Measurements from ENCODE around the gene EXOC2. TPM values are rescaled to one million over a fixed set of nuclear protein-coding genes. Genes with fewer than 3 reads are reported as not detected.

The EXOC2 gene
- total RNA-seq, 1 donor from 2014 or later, result 29.2 TPM

DNA sequence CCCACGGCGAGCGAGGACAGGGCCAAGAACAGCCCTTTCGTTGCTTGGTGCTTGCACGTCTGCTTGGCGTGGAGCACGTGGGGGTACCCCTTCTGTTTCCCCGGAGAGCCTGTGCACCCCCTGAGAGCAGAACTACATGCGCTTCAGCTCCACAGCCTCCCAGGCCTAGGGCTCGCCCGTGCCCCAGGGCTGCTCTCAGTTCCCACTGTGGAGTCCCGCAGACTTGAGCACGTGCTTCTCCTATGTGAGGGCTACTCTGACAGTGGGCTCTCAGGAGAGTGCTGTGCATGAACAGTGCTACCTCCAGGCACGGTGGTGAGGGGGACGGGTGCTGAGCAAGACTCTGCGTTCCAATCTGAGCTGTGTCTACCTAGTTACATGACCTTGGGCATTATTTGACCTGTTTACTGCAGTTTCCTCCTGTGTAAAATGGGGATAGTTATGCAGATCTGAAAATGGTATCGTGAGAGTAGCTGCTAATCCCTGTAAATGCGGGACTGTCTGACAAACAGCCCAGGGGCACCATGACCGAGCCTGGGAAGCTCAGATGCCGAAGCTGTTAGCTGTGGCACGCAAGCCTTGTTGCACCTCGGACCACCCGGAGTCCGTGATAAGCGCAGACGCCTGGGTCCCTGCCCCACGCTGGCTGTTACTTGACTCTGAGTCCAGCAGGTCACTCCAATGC lies 219.0 kb downstream of the EXOC2 start:
- no peak for FAIRE-seq
- TF ChIP-seq, protein P1, sequence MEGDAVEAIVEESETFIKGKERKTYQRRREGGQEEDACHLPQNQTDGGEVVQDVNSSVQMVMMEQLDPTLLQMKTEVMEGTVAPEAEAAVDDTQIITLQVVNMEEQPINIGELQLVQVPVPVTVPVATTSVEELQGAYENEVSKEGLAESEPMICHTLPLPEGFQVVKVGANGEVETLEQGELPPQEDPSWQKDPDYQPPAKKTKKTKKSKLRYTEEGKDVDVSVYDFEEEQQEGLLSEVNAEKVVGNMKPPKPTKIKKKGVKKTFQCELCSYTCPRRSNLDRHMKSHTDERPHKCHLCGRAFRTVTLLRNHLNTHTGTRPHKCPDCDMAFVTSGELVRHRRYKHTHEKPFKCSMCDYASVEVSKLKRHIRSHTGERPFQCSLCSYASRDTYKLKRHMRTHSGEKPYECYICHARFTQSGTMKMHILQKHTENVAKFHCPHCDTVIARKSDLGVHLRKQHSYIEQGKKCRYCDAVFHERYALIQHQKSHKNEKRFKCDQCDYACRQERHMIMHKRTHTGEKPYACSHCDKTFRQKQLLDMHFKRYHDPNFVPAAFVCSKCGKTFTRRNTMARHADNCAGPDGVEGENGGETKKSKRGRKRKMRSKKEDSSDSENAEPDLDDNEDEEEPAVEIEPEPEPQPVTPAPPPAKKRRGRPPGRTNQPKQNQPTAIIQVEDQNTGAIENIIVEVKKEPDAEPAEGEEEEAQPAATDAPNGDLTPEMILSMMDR (IDR thresholded peaks at IDR 0.05; ENCODE audit: insufficient read depth, low read length, severe bottlenecking), result no peak
- DNase-seq (ENCODE audit: low read depth), result no peak
- H3K36me3 ChIP-seq (ENCODE audit: control insufficient read depth, insufficient read depth, low read length), result no peaks in the 10 kb centered on the region
- no peaks in the 10 kb centered on the region for H3K27me3 ChIP-seq (ENCODE audit: control insufficient read depth, insufficient read depth, low read length)
- no peak overlapping the region for H3K4me3 ChIP-seq (ENCODE audit: low read depth, low read length)

DNA sequence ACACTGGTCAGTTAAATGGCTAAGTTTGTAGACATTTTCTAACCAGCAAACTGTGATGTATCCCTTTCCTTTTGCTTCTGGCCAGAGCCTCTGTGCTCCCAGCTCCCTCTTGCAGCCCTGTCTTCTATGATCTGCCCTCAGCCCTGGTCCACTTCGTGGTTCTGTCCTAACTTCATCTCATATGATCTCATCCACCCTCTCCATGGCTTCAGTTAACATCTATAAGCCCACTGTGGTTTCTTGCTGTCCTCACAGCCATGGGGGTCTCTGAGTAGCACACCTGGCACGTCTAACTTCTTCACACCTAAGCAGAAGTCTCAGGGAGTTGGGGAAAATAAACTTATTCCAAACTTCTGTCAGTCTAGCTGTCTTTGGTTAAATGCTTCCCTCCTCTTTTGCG lies 219.6 kb downstream of the EXOC2 start:
- TF ChIP-seq, protein P1 (IDR thresholded peaks at IDR 0.05; ENCODE audit: insufficient read depth, low read length, severe bottlenecking), result no peak
- DNase-seq (ENCODE audit: low read depth) (no peak), FAIRE-seq (no peak)
- H3K27me3 ChIP-seq (ENCODE audit: control insufficient read depth, insufficient read depth, low read length), result no peaks in the 10 kb centered on the region
- no peak overlapping the region for H3K4me3 ChIP-seq (ENCODE audit: low read depth, low read length)
- no peaks in the 10 kb centered on the region for H3K36me3 ChIP-seq (ENCODE audit: control insufficient read depth, insufficient read depth, low read length)

DNA sequence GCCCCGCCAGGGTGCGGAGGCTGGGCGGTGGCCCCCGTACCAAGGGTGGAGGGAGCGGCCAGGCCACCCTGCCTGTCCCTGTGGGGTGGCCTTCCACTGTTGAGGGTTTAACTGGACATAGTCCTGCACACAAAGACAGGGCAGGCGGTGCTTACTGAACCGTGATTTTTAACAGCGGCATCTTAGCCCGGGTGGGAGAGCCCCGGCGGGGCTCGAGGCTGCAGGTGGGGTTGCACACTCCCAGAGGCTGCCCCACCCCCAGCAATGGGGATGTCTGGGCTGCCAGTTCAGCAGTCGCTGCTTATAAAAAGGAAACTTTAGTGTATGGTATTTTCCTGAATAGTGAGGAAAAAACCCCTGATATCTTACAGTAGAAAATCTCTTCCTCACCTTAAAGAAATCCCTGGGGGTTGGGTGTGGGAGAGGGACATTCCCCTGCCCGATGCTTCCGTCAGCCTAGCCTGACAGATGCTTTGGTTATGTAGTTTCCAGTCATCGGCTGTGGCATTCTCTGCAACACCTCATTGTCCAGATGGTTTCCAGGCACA lies 222.0 kb downstream of the EXOC2 start:
- H3K27me3 ChIP-seq (ENCODE audit: control insufficient read depth, insufficient read depth, low read length), result no peaks in the 10 kb centered on the region
- no peak for FAIRE-seq
- no peak overlapping the region for H3K4me3 ChIP-seq (ENCODE audit: low read depth, low read length)
- no peaks in the 10 kb centered on the region for H3K36me3 ChIP-seq (ENCODE audit: control insufficient read depth, insufficient read depth, low read length)
- no peak for DNase-seq (ENCODE audit: low read depth)
- TF ChIP-seq, protein P1 (IDR thresholded peaks at IDR 0.05; ENCODE audit: insufficient read depth, low read length, severe bottlenecking), result no peak

DNA sequence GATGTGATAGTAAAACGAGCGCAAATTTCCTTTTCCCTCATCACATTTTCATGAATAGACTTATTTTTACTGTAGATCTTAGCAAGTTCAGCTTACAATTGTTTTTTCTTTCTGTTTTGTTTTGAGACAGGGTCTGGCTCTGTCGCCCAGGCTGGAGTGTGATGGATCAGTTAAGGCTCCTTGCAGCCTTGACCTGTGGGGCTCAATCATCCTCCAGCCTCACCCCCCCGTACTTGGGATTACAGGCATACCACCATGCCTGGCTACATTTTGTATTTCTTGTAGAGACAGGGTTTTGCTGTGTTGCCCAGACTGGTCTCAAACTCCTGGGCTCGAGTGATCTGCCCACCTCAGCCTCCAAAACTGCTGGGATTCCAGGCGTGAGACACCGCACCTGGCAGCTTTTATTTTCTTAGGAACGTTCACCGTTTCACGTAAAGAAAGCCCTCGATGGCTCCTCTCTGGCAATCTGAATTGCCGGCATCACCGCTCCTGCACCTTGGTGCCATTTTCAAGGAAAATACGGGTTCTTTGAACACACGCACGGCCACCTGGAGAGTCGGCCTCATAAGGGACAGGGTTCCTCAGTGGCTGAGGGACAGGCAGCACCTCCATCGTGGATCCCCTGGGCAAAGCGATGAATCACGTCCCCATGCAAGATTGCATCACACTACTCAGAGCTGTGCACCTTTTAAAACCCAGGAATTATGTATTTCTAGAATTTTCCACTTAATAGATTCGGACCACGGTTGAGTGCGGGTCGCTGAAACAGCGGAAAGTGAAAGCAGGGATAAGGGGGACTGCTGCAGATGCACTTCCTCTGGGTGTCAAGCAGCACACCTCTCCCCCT lies 222.7 kb downstream of the EXOC2 start:
- TF ChIP-seq, protein P1 (IDR thresholded peaks at IDR 0.05; ENCODE audit: insufficient read depth, low read length, severe bottlenecking), result no peak
- FAIRE-seq (no peak), DNase-seq (ENCODE audit: low read depth) (no peak)
- H3K27me3 ChIP-seq (ENCODE audit: control insufficient read depth, insufficient read depth, low read length), result peaks cover 1% of the 10 kb centered on the region
- H3K4me3 ChIP-seq (ENCODE audit: low read depth, low read length), result no peak overlapping the region
- H3K36me3 ChIP-seq (ENCODE audit: control insufficient read depth, insufficient read depth, low read length), result no peaks in the 10 kb centered on the region

DNA sequence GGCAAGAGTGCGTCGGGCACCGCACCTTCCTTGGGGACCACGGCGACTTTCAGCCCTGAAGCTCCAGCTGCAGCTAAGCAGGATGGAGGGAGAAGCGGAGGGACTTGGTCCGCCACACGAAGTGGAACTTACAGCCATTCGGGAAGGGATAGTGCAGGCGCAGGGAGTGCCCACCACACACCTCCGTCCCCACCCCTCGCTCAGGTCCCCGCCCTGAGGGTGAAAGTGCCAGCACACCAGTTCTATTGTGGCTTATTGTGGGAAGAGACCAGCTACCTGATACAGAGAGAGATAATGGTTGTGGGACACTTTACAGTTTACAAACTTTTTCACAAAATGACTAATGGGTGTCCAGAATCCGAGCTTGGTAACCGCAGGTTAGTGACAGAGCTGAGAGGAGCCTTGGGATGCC lies 225.3 kb downstream of the EXOC2 start:
- TF ChIP-seq, protein P1 (IDR thresholded peaks at IDR 0.05; ENCODE audit: insufficient read depth, low read length, severe bottlenecking), result no peak
- no peak for DNase-seq (ENCODE audit: low read depth)
- no peak for FAIRE-seq

More for the DNA sequence above, 225.3 kb downstream of the EXOC2 start:
- no peaks in the 10 kb centered on the region for H3K36me3 ChIP-seq (ENCODE audit: control insufficient read depth, insufficient read depth, low read length)
- H3K27me3 ChIP-seq (ENCODE audit: control insufficient read depth, insufficient read depth, low read length), result peaks cover 4% of the 10 kb centered on the region
- no peak overlapping the region for H3K4me3 ChIP-seq (ENCODE audit: low read depth, low read length)
